Measurements from ENCODE around the gene PDXK.

The PDXK gene

GRCh38 chr21:43723648-43724047 lies 4.7 kb downstream of the PDXK start:
- Histone ChIP-seq H3K4me2 (ENCODE audit: low read depth, low read length, poor library complexity, severe bottlenecking) (no peak overlapping the region), H3K27ac (ENCODE audit: low read depth, low read length) (no peak overlapping the region), H3K27me3 (ENCODE audit: low read length) (no peaks in the 10 kb centered on the region), H3K4me3 (ENCODE audit: insufficient read depth, low read length, poor library complexity, severe bottlenecking) (no peak overlapping the region), H3K9ac (ENCODE audit: low read length) (no peak overlapping the region), H3K36me3 (ENCODE audit: low read length) (no peaks in the 10 kb centered on the region), H3K9me2 (replicated peaks; ENCODE audit: insufficient read depth, low read length) (no peaks in the 10 kb centered on the region), H3K79me2 (ENCODE audit: insufficient read depth, low read length) (no peaks in the 10 kb centered on the region), H3K9me3 (ENCODE audit: insufficient read depth, low read length) (no peaks in the 10 kb centered on the region), H2AFZ (ENCODE audit: low read depth, low read length, severe bottlenecking) (no peak overlapping the region), H3F3A (ENCODE audit: insufficient read depth) (peaks cover 4% of the 10 kb centered on the region; the same call in 1 of the 2 replicates), H4K20me1 (ENCODE audit: low read depth, low read length) (no peaks in the 10 kb centered on the region)
- TF ChIP-seq CTCF (IDR thresholded peaks at IDR 0.05; ENCODE audit: insufficient read depth, low read length, poor library complexity, severe bottlenecking) = no peak
- no peak for TF ChIP-seq EZH2phosphoT487 (conservative IDR thresholded peaks at IDR 0.05; ENCODE audit: low read length)

DNA sequence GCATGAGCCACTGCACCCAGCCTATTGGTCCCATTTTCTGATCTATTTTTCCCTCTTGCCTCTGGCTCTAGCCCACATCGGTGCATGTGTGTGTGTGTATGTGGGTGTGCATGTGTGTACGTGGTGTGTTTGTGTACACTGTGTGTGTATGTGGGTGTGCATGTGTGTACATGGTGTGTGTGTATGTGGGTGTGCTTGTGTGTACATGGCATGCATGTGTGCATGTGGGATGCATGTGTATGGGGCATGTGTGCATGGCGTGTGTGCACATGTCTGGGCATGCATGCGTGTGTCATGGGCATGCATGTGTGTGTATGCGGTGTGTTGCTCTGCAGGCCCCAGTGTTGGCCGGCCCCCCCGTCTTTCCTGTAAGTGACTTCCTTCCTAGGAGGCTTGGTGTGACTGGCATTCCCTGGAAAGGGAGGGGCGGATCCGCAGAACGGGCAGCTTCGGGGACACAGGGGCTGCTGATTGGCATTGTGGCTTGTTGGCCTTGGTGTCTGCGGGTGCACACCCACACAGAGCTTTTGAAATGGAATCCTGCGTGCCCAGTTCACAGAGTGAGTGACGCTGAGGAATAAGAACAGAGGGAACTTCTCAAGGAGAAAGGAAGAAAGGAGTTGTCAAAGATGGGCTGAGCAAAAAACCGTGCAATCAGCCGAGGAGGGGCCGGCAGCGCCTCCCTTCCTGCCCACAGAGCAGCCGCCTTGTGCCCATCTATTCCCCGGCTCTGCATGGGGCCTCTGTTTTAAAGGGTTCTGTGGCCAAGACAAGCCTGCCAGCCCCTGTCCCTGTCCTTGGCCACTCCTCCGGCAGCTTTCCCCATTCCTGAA lies 8.0 kb downstream of the PDXK start:
- no peak overlapping the region for H3K4me3 ChIP-seq (ENCODE audit: insufficient read depth, low read length, poor library complexity, severe bottlenecking)
- no peaks in the 10 kb centered on the region for H3K27me3 ChIP-seq (ENCODE audit: low read length)
- no peak for TF ChIP-seq EZH2phosphoT487 (conservative IDR thresholded peaks at IDR 0.05; ENCODE audit: low read length)
- TF ChIP-seq CTCF (IDR thresholded peaks at IDR 0.05; ENCODE audit: insufficient read depth, low read length, poor library complexity, severe bottlenecking) = no peak
- no peaks in the 10 kb centered on the region for H3K36me3 ChIP-seq (ENCODE audit: low read length)
- H3K9ac ChIP-seq (ENCODE audit: low read length) = no peak overlapping the region
- no peaks in the 10 kb centered on the region for H3K9me2 ChIP-seq (replicated peaks; ENCODE audit: insufficient read depth, low read length)
- H3K4me2 ChIP-seq (ENCODE audit: low read depth, low read length, poor library complexity, severe bottlenecking) = no peak overlapping the region
- no peak overlapping the region for H3K27ac ChIP-seq (ENCODE audit: low read depth, low read length)
- no peaks in the 10 kb centered on the region for H3K9me3 ChIP-seq (ENCODE audit: insufficient read depth, low read length)
- H3F3A ChIP-seq (ENCODE audit: insufficient read depth) = peaks cover 4% of the 10 kb centered on the region; the same call in 1 of the 2 replicates
- H3K79me2 ChIP-seq (ENCODE audit: insufficient read depth, low read length) = no peaks in the 10 kb centered on the region
- no peak overlapping the region for H2AFZ ChIP-seq (ENCODE audit: low read depth, low read length, severe bottlenecking)
- no peaks in the 10 kb centered on the region for H4K20me1 ChIP-seq (ENCODE audit: low read depth, low read length)

DNA sequence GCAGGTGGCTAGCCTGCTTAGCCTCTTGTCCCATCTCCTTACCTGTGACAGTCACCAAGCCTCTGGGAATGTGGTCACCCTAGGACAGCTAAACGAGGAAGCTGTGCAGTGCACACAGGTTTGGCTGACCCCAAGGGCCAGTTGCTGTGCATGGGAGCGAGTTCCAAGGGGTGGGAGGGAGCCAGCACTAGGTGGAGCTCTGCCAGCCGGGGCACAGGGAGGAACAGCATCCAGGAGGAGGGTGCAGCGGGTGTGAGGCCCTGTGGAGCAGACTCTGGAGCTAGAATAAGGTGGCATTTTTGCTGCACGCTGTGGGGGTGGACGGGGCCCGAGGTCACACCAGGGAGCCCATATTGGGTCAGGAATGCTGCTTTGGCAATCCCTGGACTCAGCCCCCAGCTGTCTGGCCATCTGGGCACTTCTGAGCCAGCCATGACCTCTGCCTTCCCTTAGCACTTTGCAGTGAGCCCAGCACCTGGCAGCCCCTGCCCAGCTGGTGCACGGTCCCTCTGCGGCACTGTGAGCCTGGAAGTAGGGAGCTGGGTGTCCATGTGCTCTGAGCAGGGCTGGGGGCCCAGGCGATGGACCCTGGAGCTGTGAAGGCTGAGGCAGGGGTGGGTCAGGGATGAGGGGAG lies 8.7 kb downstream of the PDXK start:
- Histone ChIP-seq H2AFZ (ENCODE audit: low read depth, low read length, severe bottlenecking) (no peak overlapping the region), H4K20me1 (ENCODE audit: low read depth, low read length) (no peaks in the 10 kb centered on the region), H3K4me3 (ENCODE audit: insufficient read depth, low read length, poor library complexity, severe bottlenecking) (no peak overlapping the region), H3K9ac (ENCODE audit: low read length) (no peak overlapping the region), H3K4me2 (ENCODE audit: low read depth, low read length, poor library complexity, severe bottlenecking) (peak overlapping the region; percentile 59), H3K9me3 (ENCODE audit: insufficient read depth, low read length) (no peaks in the 10 kb centered on the region), H3K27ac (ENCODE audit: low read depth, low read length) (no peak overlapping the region), H3K79me2 (ENCODE audit: insufficient read depth, low read length) (no peaks in the 10 kb centered on the region), H3K9me2 (replicated peaks; ENCODE audit: insufficient read depth, low read length) (no peaks in the 10 kb centered on the region), H3K36me3 (ENCODE audit: low read length) (no peaks in the 10 kb centered on the region), H3F3A (ENCODE audit: insufficient read depth) (peaks cover 4% of the 10 kb centered on the region; the same call in 1 of the 2 replicates), H3K27me3 (ENCODE audit: low read length) (no peaks in the 10 kb centered on the region)
- no peak for TF ChIP-seq EZH2phosphoT487 (conservative IDR thresholded peaks at IDR 0.05; ENCODE audit: low read length)
- no peak for TF ChIP-seq CTCF (IDR thresholded peaks at IDR 0.05; ENCODE audit: insufficient read depth, low read length, poor library complexity, severe bottlenecking)
